Measurements from ENCODE around the gene TMCC2.

DNA sequence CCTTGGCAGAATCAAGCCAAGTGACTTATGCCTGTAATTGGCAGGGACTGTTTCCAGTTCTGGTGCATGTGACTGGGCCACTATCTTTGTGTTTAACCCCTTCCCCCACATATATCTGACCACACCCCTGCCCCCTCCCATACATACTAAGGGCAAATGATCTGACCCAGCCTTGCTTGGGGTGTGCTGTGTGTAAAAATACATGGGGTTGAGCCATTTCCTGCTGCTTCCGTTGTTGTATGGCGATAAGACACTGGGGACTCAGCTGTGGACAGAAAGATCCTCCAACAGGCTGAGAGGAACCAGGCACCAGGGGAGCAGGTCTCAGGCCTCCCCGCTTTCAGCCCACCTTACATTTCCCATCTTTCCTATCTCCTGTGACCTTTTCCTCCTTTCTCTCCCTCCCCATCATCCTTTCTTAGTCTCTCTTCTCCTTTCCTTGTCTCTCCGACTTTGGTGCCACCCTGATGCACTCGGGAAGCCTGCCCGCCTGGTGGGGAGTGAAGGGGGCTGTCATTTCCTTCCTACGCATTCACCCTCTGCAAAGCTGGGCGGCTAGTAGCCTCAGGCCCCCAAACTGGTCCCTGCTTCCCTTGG, 39.7 kb downstream of the TMCC2 start:
- TF ChIP-seq, protein P1, sequence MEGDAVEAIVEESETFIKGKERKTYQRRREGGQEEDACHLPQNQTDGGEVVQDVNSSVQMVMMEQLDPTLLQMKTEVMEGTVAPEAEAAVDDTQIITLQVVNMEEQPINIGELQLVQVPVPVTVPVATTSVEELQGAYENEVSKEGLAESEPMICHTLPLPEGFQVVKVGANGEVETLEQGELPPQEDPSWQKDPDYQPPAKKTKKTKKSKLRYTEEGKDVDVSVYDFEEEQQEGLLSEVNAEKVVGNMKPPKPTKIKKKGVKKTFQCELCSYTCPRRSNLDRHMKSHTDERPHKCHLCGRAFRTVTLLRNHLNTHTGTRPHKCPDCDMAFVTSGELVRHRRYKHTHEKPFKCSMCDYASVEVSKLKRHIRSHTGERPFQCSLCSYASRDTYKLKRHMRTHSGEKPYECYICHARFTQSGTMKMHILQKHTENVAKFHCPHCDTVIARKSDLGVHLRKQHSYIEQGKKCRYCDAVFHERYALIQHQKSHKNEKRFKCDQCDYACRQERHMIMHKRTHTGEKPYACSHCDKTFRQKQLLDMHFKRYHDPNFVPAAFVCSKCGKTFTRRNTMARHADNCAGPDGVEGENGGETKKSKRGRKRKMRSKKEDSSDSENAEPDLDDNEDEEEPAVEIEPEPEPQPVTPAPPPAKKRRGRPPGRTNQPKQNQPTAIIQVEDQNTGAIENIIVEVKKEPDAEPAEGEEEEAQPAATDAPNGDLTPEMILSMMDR (IDR thresholded peaks at IDR 0.05; ENCODE audit: low read length), result no peak
- TF ChIP-seq EZH2 (optimal IDR thresholded peaks at IDR 0.05; ENCODE audit: low read depth, low read length) (no peak), EZH2phosphoT487 (IDR thresholded peaks at IDR 0.05; ENCODE audit: low read length) (no peak)
